ENCODE results near the gene KIN.
"Not testable (repeated sequence)": the region's sequence is repeated elsewhere in the genome, so short reads cannot be mapped to it uniquely, and the experiment has no call there.

KIN gene

GRCh38 chr10:7744307-7744706, 43.5 kb downstream of the KIN start:
- FAIRE-seq, result no peak
- no peak for DNase-seq (ENCODE audit: insufficient read length, low spot score)

- FAIRE-seq (no peak), DNase-seq (ENCODE audit: insufficient read length, low spot score) (no peak)
Measured at GRCh38 chr10:7738536-7739407, 49.0 kb downstream of the KIN start.

- FAIRE-seq (no peak), DNase-seq (ENCODE audit: insufficient read length, low spot score) (no peak)
Measured at GRCh38 chr10:7734821-7735220, 53.0 kb downstream of the KIN start.

DNA sequence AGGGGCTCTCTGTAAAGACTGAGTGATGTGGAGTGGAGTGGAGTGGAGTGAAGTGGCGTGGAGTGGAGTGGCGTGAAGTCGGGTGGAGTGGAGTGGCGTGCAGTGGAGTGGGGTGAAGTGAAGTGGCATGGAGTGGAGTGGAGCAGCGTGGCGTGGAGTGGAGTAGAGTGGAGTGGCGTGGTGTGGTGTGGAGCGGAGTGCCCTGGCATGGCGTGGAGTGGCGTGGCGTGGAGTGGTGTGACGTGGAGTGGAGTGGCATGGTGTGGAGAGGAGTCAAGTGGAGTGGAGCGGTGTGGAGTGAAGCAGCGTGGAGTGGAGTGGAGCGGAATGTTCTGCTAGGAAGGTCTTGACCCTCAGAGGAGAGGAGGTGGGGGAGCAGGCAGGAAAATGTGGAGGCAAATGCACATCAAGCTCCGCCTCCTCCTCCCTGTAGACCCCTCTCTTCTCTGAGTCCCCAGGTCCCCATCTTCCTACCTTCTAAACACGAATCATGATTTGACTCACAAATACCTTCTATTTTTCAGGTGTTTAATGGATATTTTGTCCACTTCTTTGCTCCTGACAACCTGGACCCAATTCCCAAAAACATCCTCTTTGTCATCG, 64.8 kb downstream of the KIN start:
- DNase-seq (ENCODE audit: insufficient read length, low spot score) (no peak), FAIRE-seq (no peak)

GRCh38 chr10:7720478-7720877, 67.3 kb downstream of the KIN start:
- DNase-seq (ENCODE audit: insufficient read length, low spot score) (no peak), FAIRE-seq (no peak)

DNA sequence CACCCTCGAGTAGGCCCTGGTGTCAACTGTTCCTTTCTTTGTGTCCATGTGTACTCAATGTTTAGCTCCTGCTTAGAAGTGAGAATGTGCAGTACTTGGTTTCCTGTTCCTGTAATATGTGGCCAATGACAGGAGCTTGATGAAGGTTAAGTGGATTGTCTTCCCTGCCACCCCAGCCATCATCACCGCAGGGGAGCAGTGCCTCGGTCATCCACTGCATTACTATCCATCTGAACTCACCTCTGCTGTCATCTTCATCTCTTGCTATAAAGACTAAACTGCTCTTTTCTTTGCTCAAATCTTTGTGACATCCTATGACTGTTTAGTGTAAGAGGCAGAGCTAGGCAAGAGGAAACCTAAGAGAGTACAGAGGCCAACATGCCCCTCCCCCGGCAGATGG, 69.1 kb downstream of the KIN start:
- DNase-seq (ENCODE audit: insufficient read length, low spot score) (no peak), FAIRE-seq (no peak)

GRCh38 chr10:7717767-7718166, 70.0 kb downstream of the KIN start:
- DNase-seq (ENCODE audit: insufficient read length, low spot score) (no peak), FAIRE-seq (no peak)

- DNase-seq (ENCODE audit: insufficient read length, low spot score), result no peak
- no peak for FAIRE-seq
Measured at GRCh38 chr10:7715515-7715914, 72.3 kb downstream of the KIN start.

- not testable (repeated sequence) for FAIRE-seq; DNase-seq (ENCODE audit: insufficient read length, low spot score)
Measured at GRCh38 chr10:7711075-7711474, 76.7 kb downstream of the KIN start.

- no peak for DNase-seq (ENCODE audit: insufficient read length, low spot score)
- FAIRE-seq, result no peak
Measured at GRCh38 chr10:7710446-7710845, 77.3 kb downstream of the KIN start.

DNA sequence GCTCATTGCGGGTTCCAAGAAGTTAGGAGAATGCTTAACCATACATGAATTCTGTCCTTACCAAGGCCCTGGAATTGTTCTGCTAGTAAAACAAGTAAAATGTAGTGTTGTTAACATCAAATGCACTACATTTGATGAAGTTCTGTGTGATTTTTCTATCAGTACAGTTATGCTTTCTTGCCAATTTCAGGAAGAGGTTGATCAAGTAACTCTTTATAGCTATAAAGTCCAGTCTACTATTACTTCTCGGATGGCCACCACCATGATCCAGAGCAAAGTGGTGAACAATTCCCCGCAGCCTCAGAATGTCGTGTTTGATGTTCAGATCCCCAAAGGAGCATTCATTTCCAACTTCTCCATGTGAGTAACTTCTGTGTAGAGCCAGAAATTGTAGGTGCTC, 79.0 kb downstream of the KIN start:
- DNase-seq (ENCODE audit: insufficient read length, low spot score) (no peak), FAIRE-seq (no peak)

DNA sequence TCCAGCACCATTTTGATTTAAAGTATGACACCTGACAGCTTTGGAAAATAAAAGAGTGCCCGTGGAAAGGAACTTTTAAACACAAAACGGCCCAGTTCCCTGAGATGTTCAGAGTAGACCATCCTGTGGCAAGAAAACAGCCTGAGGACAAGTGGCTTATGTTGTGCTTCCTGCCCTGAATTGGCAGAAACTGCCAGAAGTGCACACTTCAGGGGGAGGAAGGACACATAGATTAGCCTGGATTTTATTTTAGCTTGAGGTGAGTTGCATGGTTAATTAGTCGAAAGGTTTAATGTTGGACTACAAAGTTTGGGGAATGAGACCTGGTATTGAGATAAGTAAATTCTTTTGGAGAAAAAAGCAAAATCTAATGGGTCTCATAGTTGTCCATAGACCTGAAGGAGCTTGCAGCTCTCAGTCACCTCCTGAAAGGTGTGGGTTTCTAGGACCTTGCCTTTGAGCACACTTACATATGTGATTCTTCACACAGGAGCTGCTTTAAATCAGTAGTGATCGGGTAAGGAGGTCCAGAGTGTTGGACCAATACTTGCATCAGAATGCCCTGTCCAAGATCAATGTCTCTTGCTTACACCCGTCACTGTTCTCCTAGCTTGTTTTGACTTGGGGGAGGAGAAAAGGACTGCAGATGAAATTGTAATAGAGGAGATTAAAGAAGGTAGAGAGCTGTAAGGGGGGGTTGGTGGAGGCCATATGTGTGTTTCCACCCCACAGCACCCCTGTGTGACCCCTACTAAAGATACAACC, 79.8 kb downstream of the KIN start:
- no peak for DNase-seq (ENCODE audit: insufficient read length, low spot score)
- no peak for FAIRE-seq

- no peak for DNase-seq (ENCODE audit: insufficient read length, low spot score)
Measured at GRCh38 chr10:7707102-7707501, 80.7 kb downstream of the KIN start.

DNA sequence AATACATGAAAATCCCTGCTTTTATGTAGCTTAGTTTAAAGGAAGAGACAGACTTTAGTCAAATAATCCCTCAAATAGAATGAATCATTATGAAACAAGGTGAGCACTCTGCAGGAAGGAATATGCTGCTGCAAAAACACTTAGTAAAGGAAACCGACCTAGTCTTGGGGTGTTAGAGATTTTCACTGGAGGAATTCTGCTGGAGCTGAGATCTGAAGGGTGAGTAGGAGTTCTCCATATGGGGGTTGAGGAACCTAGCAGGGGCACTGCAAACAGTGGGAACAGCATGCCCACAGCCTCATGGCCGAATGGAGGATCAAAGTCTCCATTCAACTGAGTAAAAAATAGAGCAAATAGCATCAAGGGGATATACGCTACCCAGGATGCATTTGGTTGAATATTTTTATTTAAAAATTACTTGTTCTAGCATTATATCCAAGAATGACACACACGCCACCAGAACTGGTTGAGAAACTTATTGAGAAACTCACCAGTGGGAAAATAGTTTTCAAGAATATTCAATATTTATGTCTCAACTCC, 81.2 kb downstream of the KIN start:
- FAIRE-seq (no peak), DNase-seq (ENCODE audit: insufficient read length, low spot score) (no peak)

More at GRCh38 chr10:7707102-7707501, 80.7 kb downstream of the KIN start:
- no peak for FAIRE-seq

- no peak for DNase-seq (ENCODE audit: insufficient read length, low spot score)
- FAIRE-seq, result no peak
Measured at GRCh38 chr10:7705341-7705740, 82.5 kb downstream of the KIN start.

- no peak for FAIRE-seq
- no peak for DNase-seq (ENCODE audit: insufficient read length, low spot score)
Measured at GRCh38 chr10:7704071-7705016, 83.4 kb downstream of the KIN start.

DNA sequence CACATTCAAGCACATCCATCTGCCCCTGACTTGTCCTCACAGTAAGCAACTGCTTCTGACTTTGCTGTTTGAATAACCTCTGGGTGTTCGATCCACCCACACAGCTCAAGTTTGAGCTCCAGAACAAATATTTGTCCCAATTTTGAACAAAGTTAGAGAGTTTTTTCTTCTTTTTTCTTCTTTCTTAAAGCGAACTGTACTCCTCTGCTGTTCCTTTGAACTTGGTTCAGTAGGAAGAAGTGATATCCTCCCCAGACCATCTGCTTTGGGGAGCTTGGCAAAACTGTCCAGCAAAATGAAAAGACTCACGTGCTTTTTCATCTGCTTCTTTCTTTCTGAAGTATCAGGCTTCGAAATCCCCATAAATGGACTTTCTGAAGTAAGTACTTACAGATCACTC, 84.7 kb downstream of the KIN start, which contains the start of gene ITIH2:
TSS of gene ITIH2 (plus strand) at position 177 of the 400 bp plus-strand sequence. CDS start at position 296, 119 bp downstream.
- FAIRE-seq, result no peak
- DNase-seq (ENCODE audit: insufficient read length, low spot score), result no peak

GRCh38 chr10:7702288-7702812, 85.4 kb downstream of the KIN start:
- FAIRE-seq, result no peak
- DNase-seq (ENCODE audit: insufficient read length, low spot score), result no peak

GRCh38 chr10:7701158-7701742, 86.5 kb downstream of the KIN start:
- FAIRE-seq (no peak), DNase-seq (ENCODE audit: insufficient read length, low spot score) (no peak)
